Ectodermal cell (in vitro differentiated cells): Measurements from ENCODE around the gene KDM4C.

Experiments used
- H3K27ac ChIP-seq: 2 replicates; pipeline ENCODE4 v1.7.0; 2013; ENCODE audit warnings: mild to moderate bottlenecking, low read depth, low read length; ENCODE audit not compliant: insufficient read depth, poor library complexity, severe bottlenecking
- H3K27me3 ChIP-seq: 2 replicates; pipeline ENCODE4 v1.7.0; 2013; ENCODE audit warnings: mild to moderate bottlenecking, low read length; ENCODE audit not compliant: insufficient read depth, control insufficient read depth, poor library complexity, severe bottlenecking
- H3K36me3 ChIP-seq: one replicate; pipeline ENCODE4 v1.7.0; 2013; ENCODE audit warnings: low read length; ENCODE audit not compliant: control insufficient read depth, insufficient read depth
- H3K4me1 ChIP-seq: one replicate; pipeline ENCODE4 v1.7.0; 2013; ENCODE audit warnings: low read length; ENCODE audit not compliant: control insufficient read depth, insufficient read depth
- H3K4me3 ChIP-seq: 2 replicates; pipeline ENCODE4 v1.7.0; 2013; ENCODE audit warnings: low read depth, low read length, control low read depth; ENCODE audit not compliant: insufficient read depth
- H3K9me3 ChIP-seq: 2 replicates; pipeline ENCODE4 v1.7.0; 2013; ENCODE audit warnings: mild to moderate bottlenecking, low read length, moderate library complexity; ENCODE audit not compliant: control insufficient read depth
- WGBS, 2 experiments: methylation state at CpG; one replicate each; pipeline ENCODE4 v1.1.7; 2013; ENCODE audit warnings: missing lambda C conversion rate in 2 of 2; 5-methylcytosine and 5-hydroxymethylcytosine counted together

KDM4C gene

DNA sequence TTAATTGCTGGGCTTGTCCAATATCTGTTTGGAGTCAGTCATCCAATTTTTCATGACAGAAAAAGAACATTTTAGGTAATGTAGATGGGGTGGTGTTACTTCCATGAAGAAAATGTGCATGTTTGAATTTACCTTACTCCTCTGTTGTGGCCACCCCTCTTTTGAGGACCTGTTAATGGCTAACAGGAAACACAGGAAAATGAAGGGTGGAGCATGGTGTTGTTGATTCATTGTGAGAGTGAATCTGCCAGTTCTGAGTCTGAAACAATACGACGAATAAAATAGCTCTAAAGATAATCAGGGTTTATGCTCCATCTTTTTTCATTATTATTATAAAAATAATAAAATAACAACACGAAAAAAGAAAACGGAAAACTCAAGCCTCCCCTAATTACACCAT, 335.3 kb downstream of the KDM4C start:
- Histone ChIP-seq H3K27me3 (no peaks in the 10 kb centered on the region), H3K27ac (no peak overlapping the region), H3K4me1 (no peaks in the 10 kb centered on the region), H3K9me3 (no peaks in the 10 kb centered on the region), H3K36me3 (no peaks in the 10 kb centered on the region), H3K4me3 (no peak overlapping the region)
- whole genome bisulfite sequencing, 2 experiments: 81 to 100% methylated on average over 1 to 2 of the region's 4 CpGs

DNA sequence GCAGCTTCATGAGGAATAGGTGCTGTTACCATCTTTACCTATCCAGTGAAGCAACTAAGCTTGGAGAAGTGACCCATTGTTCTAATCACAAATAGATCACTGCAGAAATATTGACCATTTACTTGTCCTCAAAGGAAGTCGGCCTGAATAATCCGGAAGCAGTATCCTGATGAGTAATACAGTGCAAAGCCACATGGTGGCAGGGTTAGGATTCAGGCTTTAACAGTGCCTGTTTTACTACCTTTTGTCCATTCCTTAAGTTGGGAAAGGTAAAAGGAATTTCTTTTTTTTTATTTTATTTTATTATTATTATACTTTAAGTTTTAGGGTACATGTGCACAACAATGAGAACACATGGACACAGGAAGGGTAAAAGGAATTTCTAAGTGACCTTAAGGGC, 336.3 kb downstream of the KDM4C start:
- 70 to 82% methylated on average over 2 of the region's 2 CpGs for WGBS, 2 experiments
- Histone ChIP-seq H3K4me3 (no peak overlapping the region), H3K9me3 (no peaks in the 10 kb centered on the region), H3K27ac (no peak overlapping the region), H3K4me1 (no peaks in the 10 kb centered on the region), H3K36me3 (no peaks in the 10 kb centered on the region), H3K27me3 (no peaks in the 10 kb centered on the region)

- Histone ChIP-seq H3K4me3 (no peak overlapping the region), H3K4me1 (no peaks in the 10 kb centered on the region), H3K27ac (no peak overlapping the region), H3K9me3 (no peaks in the 10 kb centered on the region), H3K36me3 (no peaks in the 10 kb centered on the region), H3K27me3 (no peaks in the 10 kb centered on the region)
- 89 to 95% methylated on average over 3 of the region's 3 CpGs for WGBS, 2 experiments
These were observed 336.8 kb downstream of the KDM4C start for GRCh38 chr9:7094576-7094975.

- no peaks in the 10 kb centered on the region for H3K27me3 ChIP-seq
- H3K36me3 ChIP-seq: no peaks in the 10 kb centered on the region
- H3K4me1 ChIP-seq: no peaks in the 10 kb centered on the region
- H3K9me3 ChIP-seq: no peaks in the 10 kb centered on the region
- H3K27ac ChIP-seq: no peak overlapping the region
- WGBS, 2 experiments: 75 to 87% methylated on average over 3 of the region's 3 CpGs
- no peak overlapping the region for H3K4me3 ChIP-seq
These were observed 337.3 kb downstream of the KDM4C start for GRCh38 chr9:7095058-7095457.

DNA sequence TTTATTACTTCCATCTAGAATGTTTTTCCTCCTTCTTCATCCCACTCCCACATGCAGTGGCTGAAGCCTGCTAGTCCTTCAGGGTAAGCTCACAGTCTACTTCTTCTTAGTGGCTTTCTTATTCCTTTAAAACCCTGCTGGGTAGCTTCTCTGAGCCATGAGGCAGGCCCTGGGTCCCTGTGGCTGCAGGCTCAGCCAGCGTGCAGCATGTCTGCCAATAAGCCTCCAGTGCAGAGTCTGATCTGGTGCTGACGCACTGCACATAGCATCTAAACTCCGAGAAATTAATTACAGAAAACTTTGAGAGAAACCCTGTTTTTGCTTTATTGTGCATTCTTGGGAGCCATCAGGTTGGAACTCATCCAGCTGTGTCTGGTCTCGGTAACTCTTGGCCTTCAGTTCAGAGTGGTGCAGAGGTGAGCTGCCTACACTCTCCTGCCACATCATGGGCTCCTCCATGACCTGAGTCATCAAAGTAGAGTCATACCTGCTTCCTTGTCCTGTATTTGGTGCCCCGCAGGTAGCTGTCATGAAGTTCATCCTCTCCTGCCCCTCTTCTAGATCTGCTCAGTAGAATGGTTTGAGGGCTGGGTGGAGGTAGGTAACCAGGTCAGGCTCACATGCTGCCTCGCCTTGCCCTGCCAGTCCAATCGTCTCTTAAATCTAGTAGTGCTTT, 339.4 kb downstream of the KDM4C start:
- H3K27me3 ChIP-seq: no peaks in the 10 kb centered on the region
- no peak overlapping the region for H3K27ac ChIP-seq
- WGBS, 2 experiments: 94 to 96% methylated on average over 7 of the region's 7 CpGs
- H3K36me3 ChIP-seq: no peaks in the 10 kb centered on the region
- H3K4me3 ChIP-seq: no peak overlapping the region
- no peaks in the 10 kb centered on the region for H3K4me1 ChIP-seq
- H3K9me3 ChIP-seq: no peaks in the 10 kb centered on the region

DNA sequence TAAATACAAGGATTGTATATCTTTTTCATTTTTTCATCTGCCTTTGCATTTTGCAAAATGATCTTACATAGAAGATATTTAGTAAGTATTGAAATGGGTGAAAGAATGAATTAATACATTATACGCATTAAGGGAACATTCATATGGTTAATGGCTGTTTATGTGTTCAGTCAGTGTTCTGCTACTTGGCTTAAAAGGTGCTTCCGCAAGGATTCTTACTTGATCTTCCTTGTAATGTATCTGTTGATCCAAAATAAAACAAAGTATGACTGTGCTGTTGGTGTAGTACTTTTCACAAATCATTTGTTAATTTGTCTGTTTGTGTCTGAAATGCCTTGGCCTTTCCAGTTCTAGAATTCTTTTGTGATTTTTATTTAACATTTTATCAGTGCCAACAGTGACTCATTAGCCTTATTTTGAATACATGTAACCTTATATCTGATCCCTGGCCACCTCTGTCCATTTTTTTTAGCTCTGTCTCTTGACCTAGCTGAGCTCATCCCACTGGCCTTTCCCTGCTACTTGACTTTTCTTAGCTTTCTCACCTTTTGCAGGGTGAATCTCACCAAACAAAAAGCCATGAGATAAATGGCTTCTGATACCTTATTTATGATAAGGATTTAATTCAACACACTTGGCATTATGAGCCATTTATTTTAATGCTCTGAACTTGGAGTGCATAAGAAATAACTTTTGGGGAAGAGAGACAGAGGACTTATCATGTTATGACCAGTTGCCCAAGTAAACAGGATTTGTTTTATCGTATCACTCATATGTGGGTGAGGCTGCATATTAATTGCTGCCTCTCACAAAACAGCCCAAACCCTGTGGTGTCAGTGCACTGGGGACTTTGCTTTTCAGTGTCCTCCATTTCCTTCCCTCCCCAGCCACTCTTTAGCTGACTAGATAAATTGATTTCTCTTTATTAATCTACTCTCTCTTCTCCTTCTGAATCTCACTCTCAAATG, 340.3 kb downstream of the KDM4C start:
- Histone ChIP-seq H3K36me3 (no peaks in the 10 kb centered on the region), H3K4me1 (no peaks in the 10 kb centered on the region), H3K27ac (no peak overlapping the region), H3K4me3 (no peak overlapping the region), H3K9me3 (no peaks in the 10 kb centered on the region), H3K27me3 (no peaks in the 10 kb centered on the region)
- 98 to 100% methylated on average over 3 of the region's 3 CpGs for WGBS, 2 experiments

GRCh38 chr9:7103367-7103766, 345.6 kb downstream of the KDM4C start:
- Histone ChIP-seq H3K27ac (no peak overlapping the region), H3K36me3 (no peaks in the 10 kb centered on the region), H3K4me1 (no peaks in the 10 kb centered on the region), H3K27me3 (no peaks in the 10 kb centered on the region), H3K4me3 (no peak overlapping the region), H3K9me3 (no peaks in the 10 kb centered on the region)
- WGBS, 2 experiments: 79 to 85% methylated on average over 7 of the region's 7 CpGs

GRCh38 chr9:7103771-7104170, 346.0 kb downstream of the KDM4C start:
- Histone ChIP-seq H3K9me3 (no peaks in the 10 kb centered on the region), H3K36me3 (no peaks in the 10 kb centered on the region), H3K27ac (no peak overlapping the region), H3K4me3 (no peak overlapping the region), H3K4me1 (no peaks in the 10 kb centered on the region), H3K27me3 (no peaks in the 10 kb centered on the region)
- WGBS, 2 experiments: 91% methylated on average over 6 of the region's 6 CpGs

- no peaks in the 10 kb centered on the region for H3K27me3 ChIP-seq
- no peak overlapping the region for H3K27ac ChIP-seq
- H3K9me3 ChIP-seq: no peaks in the 10 kb centered on the region
- no peak overlapping the region for H3K4me3 ChIP-seq
- H3K4me1 ChIP-seq: no peaks in the 10 kb centered on the region
- no peaks in the 10 kb centered on the region for H3K36me3 ChIP-seq
- 83 to 85% methylated on average over 2 of the region's 2 CpGs for WGBS, 2 experiments
These were observed 346.9 kb downstream of the KDM4C start for GRCh38 chr9:7104625-7105024.

- Histone ChIP-seq H3K4me1 (no peaks in the 10 kb centered on the region), H3K27me3 (no peaks in the 10 kb centered on the region), H3K36me3 (no peaks in the 10 kb centered on the region), H3K4me3 (no peak overlapping the region), H3K27ac (no peak overlapping the region), H3K9me3 (no peaks in the 10 kb centered on the region)
- 95 to 96% methylated on average over 2 of the region's 2 CpGs for WGBS, 2 experiments
These were observed 347.3 kb downstream of the KDM4C start for GRCh38 chr9:7105095-7105494.
